GM19328 (cell line): ENCODE measurements around the gene AQP9.
"Not testable (repeated sequence)": the region's sequence is repeated elsewhere in the genome, so short reads cannot be mapped to it uniquely, and the experiment has no call there.

Source experiments
- ATAC-seq: cut with Tn5 transposase; IDR thresholded peaks from one replicate; pipeline ENCODE4 v1.9.1; 2021; ENCODE audit warnings: mild to moderate bottlenecking, moderate library complexity; ENCODE audit not compliant: unreplicated experiment

The AQP9 gene, protein sequence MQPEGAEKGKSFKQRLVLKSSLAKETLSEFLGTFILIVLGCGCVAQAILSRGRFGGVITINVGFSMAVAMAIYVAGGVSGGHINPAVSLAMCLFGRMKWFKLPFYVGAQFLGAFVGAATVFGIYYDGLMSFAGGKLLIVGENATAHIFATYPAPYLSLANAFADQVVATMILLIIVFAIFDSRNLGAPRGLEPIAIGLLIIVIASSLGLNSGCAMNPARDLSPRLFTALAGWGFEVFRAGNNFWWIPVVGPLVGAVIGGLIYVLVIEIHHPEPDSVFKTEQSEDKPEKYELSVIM

GRCh38 chr15:58138106-58138505, at the start of gene AQP9:
Gene AQP9 (plus strand): TSS chr15:58138381. CDS start chr15:58138566, 185 bp downstream.
- ATAC-seq, result no peak

DNA sequence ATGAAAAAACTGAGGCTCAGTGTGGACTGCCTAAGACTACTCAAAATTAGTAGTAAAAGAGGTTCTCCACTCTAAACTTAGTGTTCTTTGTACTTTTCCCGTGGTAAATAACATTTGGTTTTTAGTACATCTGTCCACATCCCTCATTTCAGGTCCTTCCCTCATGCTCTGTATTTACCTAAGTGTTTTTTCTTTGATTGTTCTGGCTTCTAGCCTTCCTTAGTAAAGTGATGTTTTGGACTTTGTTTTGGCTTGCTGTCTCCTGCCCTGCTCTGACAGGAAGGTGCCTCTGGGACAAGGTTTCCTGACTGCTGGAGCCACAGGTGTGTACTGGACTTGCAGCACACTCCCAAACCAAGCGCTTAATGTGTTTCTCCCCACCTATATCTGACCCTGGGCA, 42.8 kb upstream of the AQP9 start:
- ATAC-seq, result no peak

- ATAC-seq, result no peak
These were observed 41.6 kb upstream of the AQP9 start for GRCh38 chr15:58096529-58097084.

DNA sequence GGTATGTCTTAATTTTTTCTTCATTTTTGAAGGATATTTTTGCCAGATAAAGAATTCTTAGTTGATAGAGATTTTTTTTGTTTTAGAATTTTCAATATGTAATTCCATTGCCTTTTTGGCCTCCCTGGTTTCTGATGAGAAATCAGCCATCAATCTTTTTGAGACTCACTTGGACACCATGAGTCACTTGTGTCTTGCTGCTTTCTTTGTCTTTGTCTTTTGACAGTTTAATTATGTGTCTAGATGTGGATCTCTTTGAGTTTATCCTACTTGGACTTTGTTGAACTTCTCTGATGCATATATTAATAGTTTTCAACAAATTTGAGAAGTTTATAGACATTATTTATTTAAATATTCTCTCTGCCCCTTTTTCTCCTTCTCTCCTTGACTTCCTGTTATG, 34.7 kb upstream of the AQP9 start:
- ATAC-seq, result no peak

DNA sequence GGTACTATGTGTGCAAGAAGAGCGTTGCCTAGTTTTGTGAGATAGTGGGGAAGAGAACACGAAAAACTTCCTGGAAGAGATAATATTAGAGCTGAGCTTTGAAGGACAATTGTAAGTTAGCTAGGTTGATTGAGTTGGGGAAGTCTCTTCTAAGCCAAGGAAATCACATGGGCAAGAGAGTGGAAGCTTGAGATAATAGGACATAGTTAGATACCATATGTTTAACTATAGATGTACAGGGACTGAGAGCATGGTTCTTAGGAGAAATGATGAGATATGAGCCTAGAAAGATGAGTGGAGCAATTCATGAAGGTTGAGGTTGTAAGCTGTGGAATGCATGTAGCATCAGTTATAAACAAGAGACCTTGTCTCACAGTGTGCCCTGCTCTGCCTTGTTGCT, 30.1 kb upstream of the AQP9 start:
- ATAC-seq, result no peak

DNA sequence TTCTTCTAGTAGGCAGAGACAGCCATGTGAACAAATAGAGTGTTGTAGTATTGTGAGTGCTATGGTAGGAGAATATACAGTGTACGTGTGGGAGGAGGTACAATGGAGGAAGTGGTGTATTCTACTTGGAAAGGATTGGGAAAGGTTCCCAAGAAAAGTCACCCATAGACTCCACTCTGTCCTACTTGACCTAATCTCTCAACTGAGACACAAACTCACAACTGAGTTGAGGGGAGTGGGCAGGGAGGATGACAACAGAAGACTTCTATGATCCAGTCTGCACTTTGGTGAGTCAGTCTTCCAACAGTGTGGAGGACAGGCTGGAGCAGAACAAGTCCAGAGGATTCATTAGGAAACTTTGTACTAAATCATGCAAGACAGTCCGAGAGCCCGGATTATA, 28.8 kb upstream of the AQP9 start:
- no peak for ATAC-seq

GRCh38 chr15:58110999-58111717, 27.0 kb upstream of the AQP9 start:
- no peak for ATAC-seq

- ATAC-seq, result no peak
These were observed 26.5 kb upstream of the AQP9 start for GRCh38 chr15:58111718-58112104.

DNA sequence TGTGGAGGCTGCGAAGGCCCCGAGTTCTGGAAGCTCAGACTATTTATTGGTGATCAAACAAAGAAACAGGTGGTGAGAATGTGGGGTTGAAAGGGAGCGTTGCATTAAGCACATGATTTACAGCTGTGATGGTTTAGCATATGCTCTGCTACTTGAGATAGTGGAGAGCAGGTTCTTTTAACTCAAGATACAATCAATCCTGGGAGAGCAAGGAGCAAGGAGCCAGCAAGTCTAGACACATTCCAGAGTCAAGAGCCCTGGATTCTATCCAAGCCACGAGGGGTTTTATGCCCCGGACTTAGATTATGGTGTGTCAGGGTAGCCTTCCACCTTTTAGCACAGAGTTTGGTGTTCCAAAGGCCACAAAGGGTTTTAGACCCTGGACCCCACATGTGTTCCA, 24.8 kb upstream of the AQP9 start:
- ATAC-seq, result not testable (repeated sequence)

DNA sequence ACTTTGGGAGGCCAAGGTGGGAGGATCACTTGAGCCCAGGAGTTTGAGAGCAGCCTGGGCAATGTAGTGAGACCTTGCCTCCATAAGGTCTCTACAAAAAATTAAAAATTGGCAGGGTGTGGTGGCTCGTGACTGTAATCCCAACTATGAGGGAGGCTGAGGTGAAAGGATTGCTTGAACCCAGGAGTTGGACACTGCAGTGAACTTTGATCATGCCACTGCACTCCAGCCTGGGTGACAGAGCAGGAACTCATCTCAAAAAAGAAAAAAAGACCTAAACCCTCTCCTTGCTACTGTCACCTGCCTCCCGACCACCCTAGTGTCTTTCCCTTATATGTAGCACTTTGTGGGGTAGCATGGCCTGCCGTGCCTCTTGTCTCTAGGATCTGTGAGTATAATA, 23.8 kb upstream of the AQP9 start:
- no peak for ATAC-seq

DNA sequence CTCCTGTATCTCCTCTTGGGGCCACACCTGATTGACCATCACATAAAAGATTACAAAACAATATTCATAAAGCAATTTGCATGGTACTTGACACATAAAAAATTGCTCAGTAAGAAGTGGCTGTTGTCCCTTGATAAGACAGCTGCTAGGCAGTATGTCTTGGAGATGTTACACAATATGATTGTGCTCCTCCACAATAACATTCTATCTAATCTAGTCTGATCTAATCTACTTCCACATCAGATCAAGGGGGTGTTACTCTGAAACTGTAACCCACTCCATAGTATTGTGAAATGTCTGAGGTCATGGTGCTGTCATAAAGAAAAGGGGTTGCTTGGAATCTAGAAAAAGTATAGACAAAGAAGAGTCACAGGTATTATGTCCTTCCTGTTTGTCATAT, 23.4 kb upstream of the AQP9 start:
- ATAC-seq, result no peak

- no peak for ATAC-seq
These were observed 22.5 kb upstream of the AQP9 start for GRCh38 chr15:58115692-58116091.

- ATAC-seq, result no peak
These were observed 20.6 kb upstream of the AQP9 start for GRCh38 chr15:58117619-58118018.

DNA sequence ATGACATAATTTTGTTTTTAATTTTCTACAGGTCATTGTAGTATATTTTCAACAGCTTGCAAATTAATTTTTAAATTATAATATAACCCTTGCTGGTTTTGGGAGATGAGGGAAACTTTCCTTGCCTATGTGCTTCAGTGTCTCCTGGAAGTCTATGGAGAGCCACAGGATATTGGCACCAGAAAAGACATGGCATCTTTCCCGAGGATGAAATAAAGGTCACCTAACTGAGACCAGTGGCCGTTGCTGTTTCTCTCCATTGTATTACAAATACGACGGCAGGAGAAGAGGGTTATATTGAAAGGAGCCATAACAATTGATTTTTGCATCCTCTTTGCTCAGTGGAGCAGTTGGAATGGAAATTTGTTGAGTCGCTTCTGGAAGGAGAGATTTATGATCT, 19.9 kb upstream of the AQP9 start:
- no peak for ATAC-seq

DNA sequence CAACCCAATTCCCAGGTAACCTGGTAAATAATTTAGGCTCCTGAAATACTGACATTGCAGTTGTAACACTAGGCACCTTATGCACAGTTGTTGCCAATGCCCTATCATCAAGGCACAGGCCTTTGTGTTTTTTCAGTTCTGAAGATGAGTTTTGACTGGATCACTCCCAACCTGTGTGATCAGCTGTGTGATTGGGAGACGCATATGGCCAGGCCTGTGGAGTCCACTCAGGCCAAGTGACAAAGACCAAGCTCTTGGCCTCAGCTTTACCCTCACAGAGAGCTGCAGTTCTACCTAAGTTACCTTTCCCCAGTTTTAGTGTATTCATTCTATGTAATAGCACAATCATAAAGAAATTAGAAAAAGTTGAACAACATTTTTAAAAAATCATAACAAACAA, 19.2 kb upstream of the AQP9 start:
- ATAC-seq, result no peak

DNA sequence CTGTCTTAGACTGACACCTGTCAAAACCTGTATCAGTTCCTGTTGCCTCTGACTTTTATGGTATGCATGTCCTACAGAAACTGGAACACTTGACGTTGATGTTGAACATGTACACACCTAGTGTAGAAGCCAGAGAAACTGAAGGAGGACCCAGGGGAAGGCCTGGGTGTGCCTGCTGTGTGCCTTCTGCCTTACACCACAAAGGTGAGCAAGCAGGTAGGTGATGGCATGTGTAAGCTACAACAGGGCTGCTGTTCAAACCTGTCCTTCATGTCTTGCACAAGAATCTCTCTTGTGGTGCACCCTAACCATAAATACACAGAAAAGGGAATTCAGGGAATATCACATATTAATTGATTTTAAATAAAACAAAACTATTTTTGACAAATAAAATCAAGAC, 13.6 kb upstream of the AQP9 start:
- no peak for ATAC-seq

DNA sequence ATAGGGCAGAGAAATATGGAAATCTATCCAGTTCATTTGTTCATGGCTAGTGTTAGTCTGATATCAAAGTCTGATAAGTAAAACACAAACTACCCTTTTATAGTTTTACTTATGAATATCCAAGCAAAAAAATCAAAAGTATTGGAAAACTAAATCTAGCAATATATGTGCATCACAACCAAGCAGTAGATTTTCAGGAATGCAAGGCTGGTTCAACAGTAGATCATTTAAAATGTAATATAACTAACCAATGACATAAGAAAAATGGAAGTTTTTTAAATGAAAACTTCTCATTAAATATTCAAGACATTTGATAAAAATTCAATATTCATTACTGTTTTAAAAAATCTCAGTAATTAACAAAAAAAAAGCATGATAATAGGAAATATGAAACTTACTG, 12.8 kb upstream of the AQP9 start:
- no peak for ATAC-seq

GRCh38 chr15:58134886-58135285, 3.3 kb upstream of the AQP9 start:
- no peak for ATAC-seq

GRCh38 chr15:58135511-58136174, 2.5 kb upstream of the AQP9 start:
- ATAC-seq, result no peak

GRCh38 chr15:58136731-58137130, 1.4 kb upstream of the AQP9 start:
- no peak for ATAC-seq

DNA sequence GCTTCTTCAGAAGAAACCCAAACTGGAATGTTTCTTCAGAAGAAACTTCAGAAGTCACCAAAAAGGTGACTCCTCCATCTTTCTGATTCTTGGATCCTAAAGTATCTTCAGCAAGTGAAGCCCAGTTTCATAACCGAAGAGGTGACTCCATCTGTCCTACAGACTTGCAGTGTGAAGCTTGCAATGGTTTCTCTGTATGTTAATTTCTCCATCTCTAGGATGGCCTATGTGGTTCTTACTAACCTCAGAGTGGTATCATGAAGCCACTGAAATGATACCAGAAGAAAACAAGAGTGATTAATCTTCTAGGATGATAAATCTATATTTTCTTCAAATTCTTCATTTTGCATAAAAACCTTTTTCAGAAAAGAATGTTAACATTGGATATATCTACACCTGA, 495 bp upstream of the AQP9 start:
- no peak for ATAC-seq
